ENCODE measurements around the gene ZSCAN1.

The ZSCAN1 gene

DNA sequence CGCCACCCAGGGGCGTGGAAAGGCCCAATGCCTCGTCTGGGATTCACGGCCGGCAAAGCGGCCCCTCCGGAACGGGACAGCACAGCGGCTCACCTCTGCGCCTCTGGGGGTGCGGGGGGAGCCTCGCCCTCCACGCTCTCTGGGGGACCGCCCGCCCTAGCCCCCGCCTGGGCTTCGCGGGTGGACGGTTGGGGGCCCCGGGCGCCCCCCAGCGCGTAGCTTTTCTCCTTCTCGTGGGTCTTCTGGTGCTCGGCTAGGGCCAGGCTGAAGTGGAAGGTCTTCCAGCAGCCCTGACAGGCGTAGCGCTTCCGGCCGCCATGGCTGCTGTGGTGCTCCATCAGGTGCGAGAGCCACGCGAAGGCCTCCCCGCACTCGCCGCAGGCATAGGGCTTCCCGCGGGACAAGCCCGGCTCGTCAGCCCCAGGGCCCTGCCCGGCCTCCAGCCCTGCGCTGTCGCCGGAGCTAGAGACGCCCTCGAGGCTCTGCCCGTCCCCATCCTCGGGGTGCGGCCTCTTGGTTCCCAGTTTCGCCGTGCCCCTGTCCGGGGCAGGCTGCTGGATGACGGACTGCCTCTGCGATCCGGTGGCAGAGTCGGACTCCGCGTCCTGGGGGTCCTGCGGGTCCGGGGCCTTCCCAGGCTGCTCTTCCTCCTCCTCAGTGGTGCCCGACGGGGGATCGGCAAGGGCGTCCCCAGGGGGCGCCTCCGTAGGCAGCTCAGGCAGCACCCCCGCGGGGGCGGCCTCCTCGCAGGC lies 50.9 kb downstream of the ZSCAN1 start:
- DNase-seq = no peak

DNA sequence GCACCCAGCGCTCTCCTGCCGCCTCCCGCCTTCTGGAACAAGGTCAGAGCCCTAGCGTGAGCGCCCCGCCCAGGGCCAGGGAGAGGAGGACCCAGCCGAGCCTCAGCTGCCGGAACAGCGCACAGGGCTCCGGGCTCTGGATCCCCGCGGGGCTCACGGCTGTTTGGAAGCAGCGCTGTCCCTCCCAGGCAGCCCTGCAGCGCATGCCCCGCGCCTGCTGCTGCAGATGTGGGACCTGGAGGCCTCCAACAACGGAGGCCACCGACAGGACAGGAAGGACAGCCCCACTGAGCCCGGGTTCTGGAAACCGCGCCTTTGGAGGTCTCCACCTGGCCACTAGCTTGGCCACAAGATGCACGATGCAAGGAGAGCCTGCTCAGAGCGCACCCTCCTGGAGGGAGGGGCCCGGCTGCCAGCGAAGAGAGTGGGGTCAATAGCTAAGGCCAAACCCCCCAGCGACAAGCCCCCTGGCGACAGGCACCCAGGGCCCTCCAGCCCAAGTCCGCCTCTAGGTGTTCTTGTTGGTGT lies 51.6 kb downstream of the ZSCAN1 start:
- DNase-seq = no peak

DNA sequence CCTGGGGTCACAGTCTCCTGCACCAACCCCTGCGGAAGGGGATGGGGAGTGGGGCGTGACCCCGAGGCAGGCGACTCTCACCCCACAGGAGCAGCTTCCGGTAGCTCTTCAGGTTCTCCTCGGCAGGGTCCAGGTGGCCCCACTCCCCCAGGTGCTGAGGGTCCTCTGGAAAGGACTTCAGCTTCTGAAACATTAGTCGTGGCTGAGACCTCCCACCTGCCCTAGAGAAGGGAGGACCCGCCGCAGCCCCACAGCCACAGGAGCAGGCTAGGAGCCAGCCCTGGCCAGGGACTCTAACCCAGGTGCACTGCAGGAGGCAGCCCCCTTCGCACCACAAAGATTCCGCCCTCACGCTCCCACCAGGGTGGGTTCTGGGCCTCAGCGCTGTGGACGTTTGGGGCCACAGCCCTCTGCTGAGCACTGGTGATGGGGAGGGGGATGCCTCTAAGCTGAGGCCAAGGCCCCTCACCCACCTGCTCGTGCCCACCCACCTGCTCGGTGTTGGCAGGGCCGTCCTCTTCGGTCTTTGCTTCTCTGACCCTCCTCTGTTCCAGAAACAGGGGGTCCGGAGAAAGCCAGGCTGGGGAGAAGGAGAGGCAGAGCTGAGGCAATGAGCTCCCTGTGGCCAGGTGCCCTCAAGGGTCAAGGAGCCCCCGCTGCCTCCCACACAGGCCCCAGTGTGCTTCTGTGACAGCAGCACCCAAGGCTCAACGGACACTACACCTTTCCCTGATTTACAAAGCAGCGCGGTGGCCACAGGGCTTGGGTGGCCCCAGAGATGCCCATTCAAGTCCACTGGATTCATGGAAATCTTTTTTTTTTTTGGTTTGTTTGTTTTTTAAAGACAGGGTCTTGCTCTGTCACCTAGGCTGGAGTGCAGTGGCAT lies 53.2 kb downstream of the ZSCAN1 start:
- no peak for DNase-seq

DNA sequence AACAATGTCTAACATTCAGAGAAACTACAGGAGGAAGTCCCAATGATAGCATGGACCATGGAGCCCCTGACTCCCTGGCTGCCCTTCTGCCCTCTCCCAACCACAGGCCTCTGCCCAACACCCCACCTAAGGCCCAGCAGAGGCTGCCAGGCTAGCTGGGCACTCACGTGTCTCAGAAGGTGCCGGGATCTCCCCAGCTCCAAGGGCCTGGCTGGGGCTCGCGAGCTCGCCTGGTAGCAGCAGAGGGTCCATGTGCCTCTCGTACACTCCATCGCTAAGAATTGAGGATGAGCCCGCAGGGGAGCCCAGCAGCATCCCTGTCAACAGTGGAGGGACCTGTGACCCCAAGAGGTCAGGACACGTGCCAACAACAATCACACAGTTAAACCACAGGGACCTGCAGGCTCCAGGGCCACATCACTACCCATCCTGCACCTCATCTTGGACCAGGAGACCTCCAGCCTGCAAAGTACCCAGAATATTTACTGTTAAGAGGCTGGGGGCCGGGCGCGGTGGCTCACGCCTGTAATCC lies 54.8 kb downstream of the ZSCAN1 start:
- no peak for DNase-seq

DNA sequence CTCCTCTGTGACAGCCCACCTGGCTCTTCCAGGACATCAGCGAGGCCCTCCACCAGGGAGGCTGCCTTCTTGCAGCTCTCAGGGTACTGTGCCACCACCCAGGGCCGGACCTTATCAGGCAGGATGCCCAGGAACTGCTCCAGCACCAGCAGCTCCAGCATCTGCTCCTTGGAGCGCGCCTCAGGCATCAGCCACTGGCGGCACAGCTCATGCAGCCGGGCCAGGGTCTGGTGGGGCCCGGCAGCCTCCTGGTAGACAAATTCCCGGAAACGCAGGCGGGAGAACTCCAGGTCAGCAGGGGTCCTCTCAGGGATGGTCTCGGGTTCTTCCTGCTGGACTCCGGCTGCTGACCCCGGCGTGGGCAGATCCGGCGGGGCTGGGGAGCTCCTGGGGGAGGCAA lies 56.0 kb downstream of the ZSCAN1 start:
- no peak for DNase-seq

DNA sequence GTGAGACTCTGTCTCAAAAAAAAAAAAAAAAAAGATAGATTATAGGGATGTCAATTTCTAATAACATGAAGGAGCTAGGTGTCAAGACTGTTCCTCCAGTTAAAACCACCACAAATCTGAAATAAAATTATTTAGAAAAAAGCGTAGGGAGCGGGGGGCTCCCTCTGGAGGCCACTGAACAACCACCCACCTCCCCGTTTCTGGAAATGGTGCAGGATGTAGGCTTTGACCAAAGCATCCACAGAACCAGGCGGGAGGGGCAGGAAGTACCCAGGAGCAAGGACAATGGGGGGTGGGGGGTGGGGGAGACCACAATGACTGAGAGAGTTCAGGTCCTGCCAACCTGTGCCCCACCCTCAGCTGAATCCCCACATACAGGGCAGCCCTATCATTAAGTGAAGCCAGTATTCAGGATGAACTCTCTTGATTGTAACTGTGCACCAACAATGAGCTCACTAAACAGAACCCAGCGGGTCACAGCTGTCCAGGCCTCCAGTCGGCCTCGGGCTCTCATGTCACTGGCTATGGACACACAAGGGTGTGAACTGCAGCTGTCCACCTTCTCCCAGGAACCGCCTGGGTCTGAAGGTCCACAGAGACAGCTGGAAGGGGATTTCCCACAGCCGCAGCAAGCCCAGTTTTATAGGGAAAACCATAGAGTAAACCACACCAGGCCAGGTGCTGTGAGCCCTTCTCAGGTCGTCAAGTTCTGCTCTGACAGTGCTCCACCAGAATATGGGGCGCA lies 57.6 kb downstream of the ZSCAN1 start:
- no peak for DNase-seq

DNA sequence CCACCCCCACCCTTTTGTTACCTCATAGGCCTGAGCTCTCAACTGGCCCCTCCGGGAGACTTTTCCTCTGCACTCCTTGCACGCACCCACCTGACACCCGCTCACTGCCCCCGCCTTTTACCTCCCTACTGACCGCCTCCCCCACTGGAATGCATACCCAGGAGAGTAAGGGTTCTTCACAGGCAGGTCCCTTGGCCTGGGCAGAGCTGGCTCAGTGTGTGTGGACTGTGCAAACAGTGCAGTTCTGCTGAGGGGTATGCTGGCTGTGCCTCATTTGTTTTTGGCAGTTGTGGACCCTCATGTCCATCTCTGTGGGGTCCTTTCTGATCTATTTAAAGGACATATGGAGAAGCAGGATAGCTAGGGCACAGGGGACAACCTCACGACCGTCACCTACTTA lies 59.2 kb downstream of the ZSCAN1 start:
- DNase-seq = no peak

DNA sequence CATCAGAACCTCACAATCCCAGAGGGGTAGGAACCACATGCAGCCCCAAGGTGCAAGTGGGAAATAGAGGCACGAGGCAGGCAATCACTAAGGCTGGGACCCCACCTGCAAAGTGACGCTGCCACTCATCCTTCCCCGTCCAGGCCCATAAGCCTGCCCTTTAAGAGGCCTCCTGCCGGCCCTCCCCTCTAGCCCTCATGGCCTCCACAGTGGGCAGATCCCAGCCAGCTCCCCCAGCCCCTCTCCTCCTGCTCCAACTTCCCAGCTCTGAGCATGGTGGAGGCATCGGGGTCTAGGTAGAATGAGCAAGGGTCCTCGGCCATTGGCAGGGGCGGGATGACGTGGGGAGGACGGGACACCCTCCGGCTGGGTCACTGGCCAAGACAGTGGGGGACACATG lies 61.5 kb downstream of the ZSCAN1 start:
- no peak for DNase-seq

DNA sequence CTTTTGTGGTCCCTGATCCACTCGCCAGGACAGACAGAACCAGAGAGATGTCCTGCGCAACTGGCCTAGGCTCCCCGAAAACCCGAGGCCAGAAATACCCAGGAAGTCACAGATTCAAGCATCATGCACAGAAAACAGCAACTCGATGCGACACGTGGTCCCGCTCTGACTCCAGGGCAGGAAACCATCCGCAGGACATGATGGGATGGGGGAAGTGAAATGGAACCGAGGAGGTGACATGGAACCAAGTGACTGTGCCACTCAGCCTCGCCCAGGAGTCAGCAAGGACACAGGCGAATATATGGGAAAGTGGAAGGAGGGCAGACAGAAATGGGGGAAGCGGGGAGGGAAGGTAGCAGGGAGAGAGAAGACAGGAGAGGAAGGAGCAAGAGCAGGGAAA lies 63.1 kb downstream of the ZSCAN1 start:
- DNase-seq = no peak

DNA sequence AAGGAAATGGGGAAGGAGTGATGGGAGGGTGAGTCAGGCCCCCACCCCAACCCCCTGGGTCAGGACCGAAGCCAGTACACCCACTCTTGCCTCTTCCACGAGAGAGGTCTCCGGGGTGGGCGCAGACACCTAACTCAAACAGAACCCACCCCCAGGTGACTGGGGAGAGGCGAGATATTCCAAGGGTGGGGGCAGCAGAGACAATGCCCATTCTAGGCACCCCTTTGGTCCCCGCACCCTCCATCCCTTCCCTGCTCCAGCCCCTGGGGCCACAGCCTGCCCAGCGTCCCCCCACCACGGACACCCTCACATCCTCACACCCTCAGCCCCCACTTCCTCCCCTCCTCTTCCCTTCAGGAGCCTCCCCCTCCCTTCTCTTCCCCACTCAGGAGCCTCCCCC lies 63.5 kb downstream of the ZSCAN1 start:
- no peak for DNase-seq

DNA sequence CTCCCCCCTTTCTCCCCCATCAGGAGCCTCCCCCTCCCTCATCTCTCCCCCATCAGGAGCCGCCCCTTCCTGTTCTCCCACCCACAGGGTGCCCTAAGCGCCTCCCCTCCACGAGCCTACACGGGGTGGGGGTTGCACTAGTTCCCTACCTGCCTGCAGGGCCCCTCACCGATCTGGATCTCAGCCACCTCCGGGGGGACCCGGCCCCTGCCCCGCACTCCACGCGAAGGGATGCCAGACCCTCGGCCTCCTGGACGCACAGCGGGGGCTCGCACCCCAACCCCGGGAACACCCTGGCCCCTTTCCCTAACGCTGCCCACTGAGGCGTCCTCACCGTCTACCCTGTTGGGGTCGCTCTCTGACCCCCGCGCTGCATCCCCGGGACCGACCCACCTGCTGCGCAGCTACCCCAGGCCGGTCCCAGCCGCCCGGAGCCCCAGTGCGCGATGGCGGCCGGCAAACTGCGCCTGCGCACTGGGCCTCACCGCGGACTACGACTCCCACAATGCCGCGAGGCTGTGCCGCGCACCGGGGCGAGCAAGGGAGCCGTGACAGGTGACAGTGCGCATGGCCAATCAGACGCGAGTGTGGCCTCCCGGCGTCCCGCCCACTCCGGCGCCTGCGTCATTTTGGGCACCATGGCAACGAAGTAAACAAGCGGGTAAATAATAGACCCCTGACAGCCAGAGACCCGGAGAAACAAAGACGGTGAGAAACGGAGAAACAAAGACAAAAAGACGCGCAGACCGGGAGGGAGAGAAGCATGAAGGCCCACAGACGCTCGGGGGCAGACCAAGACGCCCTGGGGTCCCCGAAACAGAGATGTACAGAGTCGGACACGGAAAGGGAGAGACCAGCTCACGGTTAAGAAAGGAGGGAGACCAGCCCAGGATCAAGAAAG lies 64.2 kb downstream of the ZSCAN1 start, which contains the start of gene ZSCAN18:
ZSCAN18 (minus strand) TSS at position 451 of the 901 bp plus-strand sequence. CDS start 7,964 bp downstream, outside the sequence.
- DNase-seq = peak; percentile 94 to 98

DNA sequence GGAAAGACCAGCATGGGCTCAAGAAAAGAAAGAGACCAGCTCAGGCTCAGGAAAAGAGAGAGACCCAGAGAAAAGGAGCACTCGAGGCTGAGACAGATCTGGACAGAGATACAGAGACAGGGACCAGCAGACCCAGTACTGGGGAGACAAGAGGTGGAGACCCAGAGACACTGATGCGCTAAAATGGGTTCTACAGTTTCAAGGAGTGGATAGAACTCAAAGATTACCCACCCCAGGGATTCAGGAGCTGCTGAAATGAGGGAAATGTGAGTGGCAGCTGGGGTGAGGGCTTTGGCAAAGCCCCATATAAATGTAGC lies 64.8 kb downstream of the ZSCAN1 start:
- DNase-seq = no peak

Measured in NCI-H524 (cell line).